GM23338 (cell line): Measurements from ENCODE around the gene CASP3. TPM values are rescaled to one million over a fixed set of nuclear protein-coding genes. Genes with fewer than 3 reads are reported as not detected.

ENCODE experiments used
- ATAC-seq: fragments of 200-7000 bp; cut with Tn5 transposase; 3 replicates; pipeline ENCODE4 v1.9.1; 2020
- DNase-seq: peaks from one replicate; pipeline ENCODE4 v3.0.0-alpha.2; 2015; ENCODE audit warnings: low spot score
- H2AFZ ChIP-seq: fragments of 200-600 bp; sonication (generic); 2 replicates; pipeline ENCODE4 v1.8.0; 2016; ENCODE audit warnings: antibody characterized with exemption, mild to moderate bottlenecking, moderate library complexity
- H3F3A ChIP-seq: fragments of 200-600 bp; sonication (generic); replicated peaks from 2 replicates; pipeline ENCODE4 v1.8.0; 2017; ENCODE audit warnings: antibody characterized with exemption, mixed run types, low read depth
- H3K27ac ChIP-seq: fragments of 200-600 bp; sonication (generic); 2 replicates; pipeline ENCODE4 v1.6.1; 2016; ENCODE audit warnings: low read depth
- H3K27me3 ChIP-seq: fragments of 200-600 bp; sonication (generic); 2 replicates; pipeline ENCODE4 v1.8.0; 2016; ENCODE audit warnings: mild to moderate bottlenecking, mixed run types, moderate library complexity; ENCODE audit not compliant: insufficient read depth
- H3K36me3 ChIP-seq: fragments of 200-600 bp; sonication (generic); 2 replicates; pipeline ENCODE4 v1.8.0; 2016; ENCODE audit warnings: mild to moderate bottlenecking; ENCODE audit not compliant: insufficient read depth
- H3K4me1 ChIP-seq: fragments of 200-600 bp; sonication (generic); 2 replicates; pipeline ENCODE4 v1.8.0; 2016; ENCODE audit warnings: mild to moderate bottlenecking, moderate library complexity; ENCODE audit not compliant: insufficient read depth
- H3K4me2 ChIP-seq: fragments of 200-600 bp; sonication (generic); 2 replicates; pipeline ENCODE4 v1.7.1; 2017; ENCODE audit warnings: mixed run types
- H3K4me3 ChIP-seq: fragments of 200-600 bp; sonication (generic); 2 replicates; pipeline ENCODE4 v1.6.1; 2016; ENCODE audit warnings: mixed run types
- H3K79me2 ChIP-seq: fragments of 200-600 bp; sonication (generic); replicated peaks from 2 replicates; pipeline ENCODE4 v1.8.0; 2017; ENCODE audit warnings: mild to moderate bottlenecking; ENCODE audit not compliant: insufficient read depth
- H3K9me2 ChIP-seq: fragments of 200-600 bp; sonication (generic); 2 replicates; pipeline ENCODE4 v1.8.0; 2017; ENCODE audit not compliant: insufficient read depth
- H4K20me1 ChIP-seq: fragments of 200-600 bp; sonication (generic); replicated peaks from 2 replicates; pipeline ENCODE4 v1.8.0; 2017; ENCODE audit warnings: mild to moderate bottlenecking; ENCODE audit not compliant: insufficient read depth
- H3K27ac Mint-ChIP-seq: 2 replicates; pipeline ENCODE4 v1.8.0; 2020; ENCODE audit warnings: inconsistent platforms, mild to moderate bottlenecking, moderate library complexity, mixed read lengths
- H3K27me3 Mint-ChIP-seq: 3 replicates; pipeline ENCODE4 v1.8.0; 2022; ENCODE audit warnings: low read depth, mild to moderate bottlenecking, moderate library complexity, mixed read lengths, inconsistent platforms; ENCODE audit not compliant: insufficient read depth, poor library complexity
- H3K36me3 Mint-ChIP-seq: 3 replicates; pipeline ENCODE4 v1.8.0; 2021; ENCODE audit warnings: low read depth, mild to moderate bottlenecking, inconsistent platforms, moderate library complexity, mixed read lengths
- H3K4me1 Mint-ChIP-seq: 3 replicates; pipeline ENCODE4 v1.8.0; 2020; ENCODE audit warnings: mild to moderate bottlenecking, inconsistent platforms, mixed read lengths
- H3K4me3 Mint-ChIP-seq: 3 replicates; pipeline ENCODE4 v1.8.0; 2021; ENCODE audit warnings: moderate library complexity, mild to moderate bottlenecking, inconsistent platforms, mixed read lengths
- H3K9me3 Mint-ChIP-seq: 3 replicates; pipeline ENCODE4 v1.8.0; 2020; ENCODE audit warnings: moderate library complexity, mild to moderate bottlenecking, inconsistent platforms, mixed read lengths
- CREB1 ChIP-seq: fragments of 250-450 bp; sonication (Bioruptor Pico); IDR thresholded peaks from 2 replicates; pipeline ENCODE4 v1.5.0; 2020; ENCODE audit warnings: low read depth, mild to moderate bottlenecking, moderate library complexity
- EZH2 ChIP-seq: fragments of 200-600 bp; sonication (generic); IDR thresholded peaks from one replicate; pipeline ENCODE4 v1.8.0; 2017; ENCODE audit warnings: antibody characterized with exemption, mild to moderate bottlenecking, low read depth; ENCODE audit not compliant: unreplicated experiment
- EZH2phosphoT487 ChIP-seq: fragments of 200-600 bp; sonication (generic); IDR thresholded peaks from one replicate; pipeline ENCODE4 v1.8.1; 2018; ENCODE audit warnings: antibody characterized with exemption; ENCODE audit not compliant: unreplicated experiment
- JUNB ChIP-seq: IDR thresholded peaks from one replicate; pipeline ENCODE4 v1.6.1; 2016; ENCODE audit warnings: antibody characterized with exemption; ENCODE audit not compliant: unreplicated experiment
- NANOG ChIP-seq: IDR thresholded peaks from 2 replicates; pipeline ENCODE4 v1.6.1; 2016; ENCODE audit warnings: antibody characterized with exemption, borderline replicate concordance
- POLR2AphosphoS5 ChIP-seq: IDR thresholded peaks from 2 replicates; pipeline ENCODE4 v1.6.1; 2016; ENCODE audit warnings: antibody characterized with exemption, low read depth
- STAT1 ChIP-seq: IDR thresholded peaks from one replicate; pipeline ENCODE4 v1.6.1; 2016; ENCODE audit warnings: antibody characterized with exemption; ENCODE audit not compliant: unreplicated experiment
- ZNF114 ChIP-seq: fragments of 250-450 bp; sonication (Bioruptor Pico); IDR thresholded peaks from 2 replicates; pipeline ENCODE4 v1.5.0; 2020; ENCODE audit warnings: mild to moderate bottlenecking, moderate library complexity
- polyA plus RNA-seq: library from polyadenylated mRNA; unstranded; fragments of >200 nt; fragmentation: Nextera tagmentation; extraction: Ambion mirVana; gene quantifications from 2 replicates; pipeline ENCODE4 v1.2.1, GENCODE V29; 2016
- total RNA-seq: library from RNA; depleted of rRNA; stranded (reverse); fragments of >200 nt; shearing (Covaris generic); gene quantifications from 2 replicates; pipeline ENCODE4 v1.2.3, GENCODE V29; 2014
- TF ChIP-seq, protein P1 (sequence below): IDR thresholded peaks from one replicate; pipeline ENCODE4 v1.6.1; 2018; ENCODE audit warnings: antibody characterized with exemption; ENCODE audit not compliant: unreplicated experiment
- TF ChIP-seq, protein P2 (sequence below): IDR thresholded peaks from 2 replicates; pipeline ENCODE4 v1.6.1; 2016; ENCODE audit warnings: antibody characterized with exemption
- TF ChIP-seq, protein P3 (sequence below), 2 experiments: fragments of 200-600 bp in 1 of 2; sonication (generic) in 1 of 2; conservative IDR thresholded peaks; 2 replicates each; pipeline versions ENCODE4 v1.5.1 to v1.6.1; 2016 to 2017; ENCODE audit warnings: antibody characterized with exemption in 2 of 2, low read depth in 2 of 2, mild to moderate bottlenecking in 2 of 2, moderate library complexity in 1 of 2

CASP3 gene
- total and polyA plus RNA-seq, 2 experiments from 2014 or later, result 50.5 to 84.4 TPM

DNA sequence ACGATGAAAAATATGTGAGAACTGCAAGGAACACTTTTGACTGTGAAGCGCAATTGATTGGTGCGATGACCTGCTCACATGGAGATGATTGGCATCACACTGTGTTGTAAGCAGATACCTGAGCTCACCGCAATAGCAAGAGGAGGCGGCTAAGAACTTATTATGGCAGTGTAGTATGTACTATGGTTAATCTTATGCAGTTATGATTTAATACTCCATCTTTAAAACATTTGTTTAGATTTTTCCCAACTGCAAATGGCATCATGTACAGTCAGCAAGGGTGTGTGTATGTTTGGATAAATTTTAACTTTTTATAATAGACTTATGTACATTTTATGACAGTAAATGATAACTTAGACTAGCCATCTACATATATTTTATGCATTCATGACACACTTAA lies 25.8 kb upstream of the CASP3 start:
- Mint-ChIP-seq H3K4me3 (no peak overlapping the region), H3K4me1 (no peaks in the 10 kb centered on the region), H3K27me3 (peaks cover 4% of the 10 kb centered on the region), H3K36me3 (peaks cover 32% of the 10 kb centered on the region), H3K9me3 (peaks cover 7% of the 10 kb centered on the region), H3K27ac (no peak overlapping the region)
- Histone ChIP-seq H3K4me2 (no peak overlapping the region), H3K79me2 (no peaks in the 10 kb centered on the region), H3K9me2 (no peaks in the 10 kb centered on the region), H3K27ac (no peak overlapping the region), H3F3A (0 out of 2 replicates have a peak, but pooled peaks cover 3% of the 10 kb centered on the region), H3K4me1 (no peaks in the 10 kb centered on the region), H3K27me3 (no peaks in the 10 kb centered on the region), H3K36me3 (0 out of 2 replicates have a peak, but pooled peaks cover 2% of the 10 kb centered on the region), H2AFZ (no peak overlapping the region), H3K4me3 (no peak overlapping the region), H4K20me1 (no peaks in the 10 kb centered on the region)
- DNase-seq (no peak), ATAC-seq (no peak)
- no peak for TF ChIP-seq EZH2
- TF ChIP-seq, protein P1, sequence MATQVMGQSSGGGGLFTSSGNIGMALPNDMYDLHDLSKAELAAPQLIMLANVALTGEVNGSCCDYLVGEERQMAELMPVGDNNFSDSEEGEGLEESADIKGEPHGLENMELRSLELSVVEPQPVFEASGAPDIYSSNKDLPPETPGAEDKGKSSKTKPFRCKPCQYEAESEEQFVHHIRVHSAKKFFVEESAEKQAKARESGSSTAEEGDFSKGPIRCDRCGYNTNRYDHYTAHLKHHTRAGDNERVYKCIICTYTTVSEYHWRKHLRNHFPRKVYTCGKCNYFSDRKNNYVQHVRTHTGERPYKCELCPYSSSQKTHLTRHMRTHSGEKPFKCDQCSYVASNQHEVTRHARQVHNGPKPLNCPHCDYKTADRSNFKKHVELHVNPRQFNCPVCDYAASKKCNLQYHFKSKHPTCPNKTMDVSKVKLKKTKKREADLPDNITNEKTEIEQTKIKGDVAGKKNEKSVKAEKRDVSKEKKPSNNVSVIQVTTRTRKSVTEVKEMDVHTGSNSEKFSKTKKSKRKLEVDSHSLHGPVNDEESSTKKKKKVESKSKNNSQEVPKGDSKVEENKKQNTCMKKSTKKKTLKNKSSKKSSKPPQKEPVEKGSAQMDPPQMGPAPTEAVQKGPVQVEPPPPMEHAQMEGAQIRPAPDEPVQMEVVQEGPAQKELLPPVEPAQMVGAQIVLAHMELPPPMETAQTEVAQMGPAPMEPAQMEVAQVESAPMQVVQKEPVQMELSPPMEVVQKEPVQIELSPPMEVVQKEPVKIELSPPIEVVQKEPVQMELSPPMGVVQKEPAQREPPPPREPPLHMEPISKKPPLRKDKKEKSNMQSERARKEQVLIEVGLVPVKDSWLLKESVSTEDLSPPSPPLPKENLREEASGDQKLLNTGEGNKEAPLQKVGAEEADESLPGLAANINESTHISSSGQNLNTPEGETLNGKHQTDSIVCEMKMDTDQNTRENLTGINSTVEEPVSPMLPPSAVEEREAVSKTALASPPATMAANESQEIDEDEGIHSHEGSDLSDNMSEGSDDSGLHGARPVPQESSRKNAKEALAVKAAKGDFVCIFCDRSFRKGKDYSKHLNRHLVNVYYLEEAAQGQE, result no peak

DNA sequence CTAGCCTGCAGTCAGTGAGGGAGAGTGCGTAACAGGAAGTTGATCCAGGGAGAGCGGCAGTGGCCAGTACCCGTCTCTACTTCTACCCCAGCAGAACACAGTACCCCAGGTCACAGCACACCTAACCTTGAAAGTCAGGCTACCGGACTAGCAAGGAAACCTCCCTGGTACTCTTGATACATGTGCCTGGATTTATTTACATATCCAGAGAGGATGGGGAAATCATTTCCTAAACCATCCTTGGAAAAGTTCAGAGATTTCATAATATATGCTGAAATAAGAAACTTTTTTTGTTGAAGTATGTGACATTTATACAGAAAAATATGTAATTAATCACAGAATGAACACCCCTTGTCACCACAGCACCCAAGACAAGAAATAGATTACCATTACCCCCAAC lies 24.8 kb upstream of the CASP3 start:
- 0 out of 2 replicates have a peak, but pooled peaks cover 3% of the 10 kb centered on the region for H3F3A ChIP-seq
- no peak overlapping the region for H2AFZ ChIP-seq
- H3K4me1 Mint-ChIP-seq, result no peaks in the 10 kb centered on the region
- no peak for ATAC-seq
- no peak overlapping the region for H3K4me2 ChIP-seq
- H3K79me2 ChIP-seq, result no peaks in the 10 kb centered on the region
- H3K36me3 ChIP-seq, result no peaks in the 10 kb centered on the region
- 0 out of 2 replicates have a peak overlapping the region, but pooled peaks have one; percentile 11 for H3K27ac Mint-ChIP-seq
- no peaks in the 10 kb centered on the region for H3K9me3 Mint-ChIP-seq
- no peaks in the 10 kb centered on the region for H3K27me3 ChIP-seq
- no peaks in the 10 kb centered on the region for H4K20me1 ChIP-seq
- H3K4me1 ChIP-seq, result no peaks in the 10 kb centered on the region
- no peak overlapping the region for H3K4me3 ChIP-seq
- no peak overlapping the region for H3K27ac ChIP-seq
- H3K4me3 Mint-ChIP-seq, result no peak overlapping the region
- peaks cover 4% of the 10 kb centered on the region for H3K27me3 Mint-ChIP-seq
- no peaks in the 10 kb centered on the region for H3K9me2 ChIP-seq
- DNase-seq, result no peak
- H3K36me3 Mint-ChIP-seq, result peaks cover 22% of the 10 kb centered on the region; the same call in 2 of the 3 replicates
- TF ChIP-seq EZH2phosphoT487 (no peak), CREB1 (no peak), ZNF114 (CRISPR knock-in tag) (no peak), POLR2AphosphoS5 (no peak), NANOG (no peak), JUNB (no peak), STAT1 (no peak)
- TF ChIP-seq, protein P2, sequence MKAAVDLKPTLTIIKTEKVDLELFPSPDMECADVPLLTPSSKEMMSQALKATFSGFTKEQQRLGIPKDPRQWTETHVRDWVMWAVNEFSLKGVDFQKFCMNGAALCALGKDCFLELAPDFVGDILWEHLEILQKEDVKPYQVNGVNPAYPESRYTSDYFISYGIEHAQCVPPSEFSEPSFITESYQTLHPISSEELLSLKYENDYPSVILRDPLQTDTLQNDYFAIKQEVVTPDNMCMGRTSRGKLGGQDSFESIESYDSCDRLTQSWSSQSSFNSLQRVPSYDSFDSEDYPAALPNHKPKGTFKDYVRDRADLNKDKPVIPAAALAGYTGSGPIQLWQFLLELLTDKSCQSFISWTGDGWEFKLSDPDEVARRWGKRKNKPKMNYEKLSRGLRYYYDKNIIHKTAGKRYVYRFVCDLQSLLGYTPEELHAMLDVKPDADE, result no peak
- TF ChIP-seq, protein P3, sequence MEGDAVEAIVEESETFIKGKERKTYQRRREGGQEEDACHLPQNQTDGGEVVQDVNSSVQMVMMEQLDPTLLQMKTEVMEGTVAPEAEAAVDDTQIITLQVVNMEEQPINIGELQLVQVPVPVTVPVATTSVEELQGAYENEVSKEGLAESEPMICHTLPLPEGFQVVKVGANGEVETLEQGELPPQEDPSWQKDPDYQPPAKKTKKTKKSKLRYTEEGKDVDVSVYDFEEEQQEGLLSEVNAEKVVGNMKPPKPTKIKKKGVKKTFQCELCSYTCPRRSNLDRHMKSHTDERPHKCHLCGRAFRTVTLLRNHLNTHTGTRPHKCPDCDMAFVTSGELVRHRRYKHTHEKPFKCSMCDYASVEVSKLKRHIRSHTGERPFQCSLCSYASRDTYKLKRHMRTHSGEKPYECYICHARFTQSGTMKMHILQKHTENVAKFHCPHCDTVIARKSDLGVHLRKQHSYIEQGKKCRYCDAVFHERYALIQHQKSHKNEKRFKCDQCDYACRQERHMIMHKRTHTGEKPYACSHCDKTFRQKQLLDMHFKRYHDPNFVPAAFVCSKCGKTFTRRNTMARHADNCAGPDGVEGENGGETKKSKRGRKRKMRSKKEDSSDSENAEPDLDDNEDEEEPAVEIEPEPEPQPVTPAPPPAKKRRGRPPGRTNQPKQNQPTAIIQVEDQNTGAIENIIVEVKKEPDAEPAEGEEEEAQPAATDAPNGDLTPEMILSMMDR (conservative IDR thresholded peaks at IDR 0.05; ENCODE audit: low read depth in 2 of 2), result no peak
- TF ChIP-seq, protein P1, result no peak
